Measurements from ENCODE around the gene SEPTIN8.

DNA sequence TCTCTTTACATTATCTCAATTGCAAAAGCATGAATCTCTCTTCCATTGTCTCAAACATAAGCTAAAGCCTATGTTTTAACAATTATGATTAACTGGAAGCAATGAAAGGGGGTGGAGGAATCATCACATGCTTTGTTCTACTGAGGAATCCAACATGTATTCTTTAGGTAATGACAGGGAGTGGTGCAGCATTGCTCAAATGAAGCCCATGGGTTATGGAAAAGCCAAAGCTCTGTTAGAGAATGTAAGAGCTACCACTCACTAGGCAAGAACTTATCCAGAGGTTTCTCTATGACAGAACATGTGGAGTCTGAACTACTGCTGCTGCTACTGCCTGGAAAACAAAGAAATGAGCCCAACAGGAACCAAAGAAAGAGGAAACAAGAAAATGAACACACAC lies 68.4 kb downstream of the SEPTIN8 start:
- TF ChIP-seq, protein P1, sequence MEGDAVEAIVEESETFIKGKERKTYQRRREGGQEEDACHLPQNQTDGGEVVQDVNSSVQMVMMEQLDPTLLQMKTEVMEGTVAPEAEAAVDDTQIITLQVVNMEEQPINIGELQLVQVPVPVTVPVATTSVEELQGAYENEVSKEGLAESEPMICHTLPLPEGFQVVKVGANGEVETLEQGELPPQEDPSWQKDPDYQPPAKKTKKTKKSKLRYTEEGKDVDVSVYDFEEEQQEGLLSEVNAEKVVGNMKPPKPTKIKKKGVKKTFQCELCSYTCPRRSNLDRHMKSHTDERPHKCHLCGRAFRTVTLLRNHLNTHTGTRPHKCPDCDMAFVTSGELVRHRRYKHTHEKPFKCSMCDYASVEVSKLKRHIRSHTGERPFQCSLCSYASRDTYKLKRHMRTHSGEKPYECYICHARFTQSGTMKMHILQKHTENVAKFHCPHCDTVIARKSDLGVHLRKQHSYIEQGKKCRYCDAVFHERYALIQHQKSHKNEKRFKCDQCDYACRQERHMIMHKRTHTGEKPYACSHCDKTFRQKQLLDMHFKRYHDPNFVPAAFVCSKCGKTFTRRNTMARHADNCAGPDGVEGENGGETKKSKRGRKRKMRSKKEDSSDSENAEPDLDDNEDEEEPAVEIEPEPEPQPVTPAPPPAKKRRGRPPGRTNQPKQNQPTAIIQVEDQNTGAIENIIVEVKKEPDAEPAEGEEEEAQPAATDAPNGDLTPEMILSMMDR (IDR thresholded peaks at IDR 0.05) = no peak
- TF ChIP-seq ZFX (IDR thresholded peaks at IDR 0.05; ENCODE audit: borderline replicate concordance) = no peak

All from 22Rv1 (cell line).